GM23338 (cell line): ENCODE measurements around the gene NELFCD. TPM values are rescaled to one million over a fixed set of nuclear protein-coding genes. Genes with fewer than 3 reads are reported as not detected.

Experiments
- ATAC-seq: fragments of 200-7000 bp; cut with Tn5 transposase; 3 replicates; pipeline ENCODE4 v1.9.1; 2020
- DNase-seq: peaks from one replicate; pipeline ENCODE4 v3.0.0-alpha.2; 2015; ENCODE audit warnings: low spot score
- H2AFZ ChIP-seq: fragments of 200-600 bp; sonication (generic); 2 replicates; pipeline ENCODE4 v1.8.0; 2016; ENCODE audit warnings: antibody characterized with exemption, mild to moderate bottlenecking, moderate library complexity
- H3F3A ChIP-seq: fragments of 200-600 bp; sonication (generic); replicated peaks from 2 replicates; pipeline ENCODE4 v1.8.0; 2017; ENCODE audit warnings: antibody characterized with exemption, mixed run types, low read depth
- H3K27ac ChIP-seq: fragments of 200-600 bp; sonication (generic); 2 replicates; pipeline ENCODE4 v1.6.1; 2016; ENCODE audit warnings: low read depth
- H3K27me3 ChIP-seq: fragments of 200-600 bp; sonication (generic); 2 replicates; pipeline ENCODE4 v1.8.0; 2016; ENCODE audit warnings: mild to moderate bottlenecking, mixed run types, moderate library complexity; ENCODE audit not compliant: insufficient read depth
- H3K36me3 ChIP-seq: fragments of 200-600 bp; sonication (generic); 2 replicates; pipeline ENCODE4 v1.8.0; 2016; ENCODE audit warnings: mild to moderate bottlenecking; ENCODE audit not compliant: insufficient read depth
- H3K4me1 ChIP-seq: fragments of 200-600 bp; sonication (generic); 2 replicates; pipeline ENCODE4 v1.8.0; 2016; ENCODE audit warnings: mild to moderate bottlenecking, moderate library complexity; ENCODE audit not compliant: insufficient read depth
- H3K4me2 ChIP-seq: fragments of 200-600 bp; sonication (generic); 2 replicates; pipeline ENCODE4 v1.7.1; 2017; ENCODE audit warnings: mixed run types
- H3K4me3 ChIP-seq: fragments of 200-600 bp; sonication (generic); 2 replicates; pipeline ENCODE4 v1.6.1; 2016; ENCODE audit warnings: mixed run types
- H3K79me2 ChIP-seq: fragments of 200-600 bp; sonication (generic); replicated peaks from 2 replicates; pipeline ENCODE4 v1.8.0; 2017; ENCODE audit warnings: mild to moderate bottlenecking; ENCODE audit not compliant: insufficient read depth
- H3K9me2 ChIP-seq: fragments of 200-600 bp; sonication (generic); 2 replicates; pipeline ENCODE4 v1.8.0; 2017; ENCODE audit not compliant: insufficient read depth
- H4K20me1 ChIP-seq: fragments of 200-600 bp; sonication (generic); replicated peaks from 2 replicates; pipeline ENCODE4 v1.8.0; 2017; ENCODE audit warnings: mild to moderate bottlenecking; ENCODE audit not compliant: insufficient read depth
- H3K27ac Mint-ChIP-seq: 2 replicates; pipeline ENCODE4 v1.8.0; 2020; ENCODE audit warnings: inconsistent platforms, mild to moderate bottlenecking, moderate library complexity, mixed read lengths
- H3K27me3 Mint-ChIP-seq: 3 replicates; pipeline ENCODE4 v1.8.0; 2022; ENCODE audit warnings: low read depth, mild to moderate bottlenecking, moderate library complexity, mixed read lengths, inconsistent platforms; ENCODE audit not compliant: insufficient read depth, poor library complexity
- H3K36me3 Mint-ChIP-seq: 3 replicates; pipeline ENCODE4 v1.8.0; 2021; ENCODE audit warnings: low read depth, mild to moderate bottlenecking, inconsistent platforms, moderate library complexity, mixed read lengths
- H3K4me1 Mint-ChIP-seq: 3 replicates; pipeline ENCODE4 v1.8.0; 2020; ENCODE audit warnings: mild to moderate bottlenecking, inconsistent platforms, mixed read lengths
- H3K4me3 Mint-ChIP-seq: 3 replicates; pipeline ENCODE4 v1.8.0; 2021; ENCODE audit warnings: moderate library complexity, mild to moderate bottlenecking, inconsistent platforms, mixed read lengths
- H3K9me3 Mint-ChIP-seq: 3 replicates; pipeline ENCODE4 v1.8.0; 2020; ENCODE audit warnings: moderate library complexity, mild to moderate bottlenecking, inconsistent platforms, mixed read lengths
- CREB1 ChIP-seq: fragments of 250-450 bp; sonication (Bioruptor Pico); IDR thresholded peaks from 2 replicates; pipeline ENCODE4 v1.5.0; 2020; ENCODE audit warnings: low read depth, mild to moderate bottlenecking, moderate library complexity
- CTCF ChIP-seq, 2 experiments: fragments of 200-600 bp in 1 of 2; sonication (generic) in 1 of 2; conservative IDR thresholded peaks; 2 replicates each; pipeline versions ENCODE4 v1.5.1 to v1.6.1; 2016 to 2017; ENCODE audit warnings: antibody characterized with exemption in 2 of 2, low read depth in 2 of 2, mild to moderate bottlenecking in 2 of 2, moderate library complexity in 1 of 2
- ETS1 ChIP-seq: IDR thresholded peaks from 2 replicates; pipeline ENCODE4 v1.6.1; 2016; ENCODE audit warnings: antibody characterized with exemption
- EZH2 ChIP-seq: fragments of 200-600 bp; sonication (generic); IDR thresholded peaks from one replicate; pipeline ENCODE4 v1.8.0; 2017; ENCODE audit warnings: antibody characterized with exemption, mild to moderate bottlenecking, low read depth; ENCODE audit not compliant: unreplicated experiment
- EZH2phosphoT487 ChIP-seq: fragments of 200-600 bp; sonication (generic); IDR thresholded peaks from one replicate; pipeline ENCODE4 v1.8.1; 2018; ENCODE audit warnings: antibody characterized with exemption; ENCODE audit not compliant: unreplicated experiment
- JUNB ChIP-seq: IDR thresholded peaks from one replicate; pipeline ENCODE4 v1.6.1; 2016; ENCODE audit warnings: antibody characterized with exemption; ENCODE audit not compliant: unreplicated experiment
- NANOG ChIP-seq: IDR thresholded peaks from 2 replicates; pipeline ENCODE4 v1.6.1; 2016; ENCODE audit warnings: antibody characterized with exemption, borderline replicate concordance
- POLR2AphosphoS5 ChIP-seq: IDR thresholded peaks from 2 replicates; pipeline ENCODE4 v1.6.1; 2016; ENCODE audit warnings: antibody characterized with exemption, low read depth
- REST ChIP-seq: IDR thresholded peaks from one replicate; pipeline ENCODE4 v1.6.1; 2018; ENCODE audit warnings: antibody characterized with exemption; ENCODE audit not compliant: unreplicated experiment
- STAT1 ChIP-seq: IDR thresholded peaks from one replicate; pipeline ENCODE4 v1.6.1; 2016; ENCODE audit warnings: antibody characterized with exemption; ENCODE audit not compliant: unreplicated experiment
- ZNF114 ChIP-seq: fragments of 250-450 bp; sonication (Bioruptor Pico); IDR thresholded peaks from 2 replicates; pipeline ENCODE4 v1.5.0; 2020; ENCODE audit warnings: mild to moderate bottlenecking, moderate library complexity
- ZNF331 ChIP-seq: fragments of 250-450 bp; sonication (Bioruptor Pico); IDR thresholded peaks from 2 replicates; pipeline ENCODE4 v1.5.0; 2020; ENCODE audit warnings: low read depth, mild to moderate bottlenecking, moderate library complexity
- ZNF462 ChIP-seq: fragments of 250-450 bp; sonication (Bioruptor Pico); IDR thresholded peaks from 2 replicates; pipeline ENCODE4 v1.5.0; 2020; ENCODE audit warnings: mild to moderate bottlenecking, moderate library complexity
- polyA plus RNA-seq: library from polyadenylated mRNA; unstranded; fragments of >200 nt; fragmentation: Nextera tagmentation; extraction: Ambion mirVana; gene quantifications from 2 replicates; pipeline ENCODE4 v1.2.1, GENCODE V29; 2016
- total RNA-seq: library from RNA; depleted of rRNA; stranded (reverse); fragments of >200 nt; shearing (Covaris generic); gene quantifications from 2 replicates; pipeline ENCODE4 v1.2.3, GENCODE V29; 2014

NELFCD gene
- total and polyA plus RNA-seq, 2 experiments from 2014 or later = 52.9 to 75.8 TPM

- ATAC-seq (no peak), DNase-seq (no peak)
- H3K4me1 Mint-ChIP-seq = peaks cover 12% of the 10 kb centered on the region
Observed at GRCh38 chr20:58976061-58976730, 4.9 kb upstream of the NELFCD start.

More at GRCh38 chr20:58976061-58976730, 4.9 kb upstream of the NELFCD start:
- H3F3A ChIP-seq = no peaks in the 10 kb centered on the region
- no peaks in the 10 kb centered on the region for H3K9me2 ChIP-seq
- H2AFZ ChIP-seq = no peak overlapping the region
- H3K4me3 ChIP-seq = no peak overlapping the region
- Mint-ChIP-seq H3K27me3 (peaks cover 10% of the 10 kb centered on the region), H3K9me3 (peaks cover 14% of the 10 kb centered on the region; the same call in 2 of the 3 replicates), H3K4me3 (no peak overlapping the region), H3K36me3 (no peaks in the 10 kb centered on the region; the same call in 2 of the 3 replicates), H3K27ac (no peak overlapping the region)
- peaks cover 6% of the 10 kb centered on the region; the same call in 1 of the 2 replicates for H3K4me1 ChIP-seq
- TF ChIP-seq CTCF (conservative IDR thresholded peaks at IDR 0.05; ENCODE audit: low read depth in 2 of 2) (no peak), ZNF114 (CRISPR knock-in tag) (no peak), NANOG (no peak), ZNF462 (CRISPR knock-in tag) (no peak), JUNB (no peak), STAT1 (no peak), ETS1 (no peak), EZH2phosphoT487 (no peak), POLR2AphosphoS5 (no peak), EZH2 (no peak), ZNF331 (CRISPR knock-in tag) (no peak), CREB1 (no peak), REST (no peak)
- no peaks in the 10 kb centered on the region for H4K20me1 ChIP-seq
- H3K4me2 ChIP-seq = no peak overlapping the region
- no peaks in the 10 kb centered on the region for H3K36me3 ChIP-seq
- no peak overlapping the region for H3K27ac ChIP-seq
- no peaks in the 10 kb centered on the region for H3K27me3 ChIP-seq
- no peaks in the 10 kb centered on the region for H3K79me2 ChIP-seq
